HAP-1 (cell line): Measurements from ENCODE around the gene PROB1.

Experiments
- DNase-seq, 2 experiments: peaks; one replicate each; pipeline ENCODE4 v3.0.0-alpha.2; 2016 to 2020; ENCODE audit warnings: low spot score in 2 of 2
- H3K27me3 ChIP-seq: fragments of 250-450 bp; sonication (Bioruptor Pico); 2 replicates; pipeline ENCODE4 v1.5.1; 2020; ENCODE audit warnings: low read depth, mild to moderate bottlenecking, moderate library complexity
- H3K36me3 ChIP-seq: fragments of 250-450 bp; sonication (Bioruptor Pico); replicated peaks from 2 replicates; pipeline ENCODE4 v1.5.1; 2020; ENCODE audit warnings: mild to moderate bottlenecking
- H3K4me1 ChIP-seq: fragments of 250-450 bp; sonication (Bioruptor Pico); 2 replicates; pipeline ENCODE4 v1.5.1; 2020; ENCODE audit warnings: mild to moderate bottlenecking
- H3K4me3 ChIP-seq: fragments of 250-450 bp; sonication (Bioruptor Pico); 2 replicates; pipeline ENCODE4 v1.5.1; 2020; ENCODE audit warnings: mild to moderate bottlenecking, moderate library complexity
- H3K9me3 ChIP-seq: fragments of 250-450 bp; sonication (Bioruptor Pico); 2 replicates; pipeline ENCODE4 v1.5.1; 2020; ENCODE audit warnings: mild to moderate bottlenecking, moderate library complexity
- in situ Hi-C: fragments of 300-500 bp; cut with MboI; formaldehyde crosslinking; loops from 3 replicates; pipeline ENCODE4 v1.14.3; 2020; ENCODE audit warnings: low sequenced_read_pairs, inconsistent platforms, mixed read lengths

PROB1 gene

DNA sequence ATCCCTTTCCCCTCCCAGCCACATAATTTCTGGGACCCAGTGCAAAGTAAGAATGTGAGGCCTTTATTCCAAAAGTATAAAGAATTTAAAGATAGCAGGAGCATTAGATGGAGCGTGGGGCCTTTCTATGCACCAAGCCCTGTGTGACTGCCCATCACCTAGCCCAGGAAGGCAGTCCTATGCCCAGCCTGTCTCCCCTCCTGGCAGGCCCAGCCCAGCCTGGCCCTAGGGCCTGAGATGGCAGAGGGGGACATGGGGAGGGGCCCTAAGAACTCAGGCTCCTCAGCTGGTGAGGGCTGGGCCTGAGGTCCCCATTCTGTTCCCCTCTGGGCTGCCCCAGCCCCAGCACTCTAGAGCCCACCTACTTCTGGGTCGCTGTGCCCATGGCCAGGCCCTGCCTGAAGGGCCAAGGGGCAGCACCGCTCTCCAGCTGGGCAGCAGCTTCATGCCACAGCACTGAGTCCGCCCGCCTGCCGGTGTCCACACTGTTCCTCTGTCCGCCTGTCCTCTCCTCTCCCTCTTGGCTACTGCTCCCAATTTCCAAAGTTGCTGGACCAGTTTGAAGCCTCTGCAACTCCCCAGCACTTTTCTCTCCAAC, 10.8 kb downstream of the PROB1 start:
- H3K36me3 ChIP-seq, result no peaks in the 10 kb centered on the region
- H3K27me3 ChIP-seq, result no peaks in the 10 kb centered on the region
- no peak for DNase-seq
- in situ Hi-C loops, result no loop called here
- no peaks in the 10 kb centered on the region for H3K9me3 ChIP-seq
- H3K4me1 ChIP-seq, result no peaks in the 10 kb centered on the region
- H3K4me3 ChIP-seq, result no peak overlapping the region

- Histone ChIP-seq H3K4me1 (no peaks in the 10 kb centered on the region), H3K27me3 (no peaks in the 10 kb centered on the region)
- in situ Hi-C loops, result no loop called here
Measured at GRCh38 chr5:139383275-139383992, 11.5 kb downstream of the PROB1 start, which contains the start of gene SLC23A1. Gene SLC23A1 (minus strand): TSS chr5:139383297. CDS start chr5:139383253, 44 bp downstream.

GRCh38 chr5:139382807-139383206, 12.1 kb downstream of the PROB1 start:
- Histone ChIP-seq H3K9me3 (no peaks in the 10 kb centered on the region), H3K4me3 (no peak overlapping the region), H3K36me3 (no peaks in the 10 kb centered on the region), H3K27me3 (no peaks in the 10 kb centered on the region), H3K4me1 (no peaks in the 10 kb centered on the region)
- DNase-seq, result no peak
- in situ Hi-C loops, result no loop called here

More at GRCh38 chr5:139383275-139383992, 11.5 kb downstream of the PROB1 start, which contains the start of gene SLC23A1:
- no peaks in the 10 kb centered on the region for H3K9me3 ChIP-seq
- no peak for DNase-seq
- H3K36me3 ChIP-seq, result no peaks in the 10 kb centered on the region
- H3K4me3 ChIP-seq, result no peak within 1 kb of the TSS

- Histone ChIP-seq H3K4me1 (no peaks in the 10 kb centered on the region), H3K4me3 (no peak overlapping the region), H3K27me3 (no peaks in the 10 kb centered on the region), H3K9me3 (no peaks in the 10 kb centered on the region), H3K36me3 (no peaks in the 10 kb centered on the region)
- in situ Hi-C loops, result no loop called here
- no peak for DNase-seq
Measured at GRCh38 chr5:139381837-139382761, 12.8 kb downstream of the PROB1 start.

GRCh38 chr5:139379626-139380449, 15.1 kb downstream of the PROB1 start:
- no peaks in the 10 kb centered on the region for H3K9me3 ChIP-seq
- no peaks in the 10 kb centered on the region for H3K4me1 ChIP-seq
- H3K36me3 ChIP-seq, result no peaks in the 10 kb centered on the region
- in situ Hi-C loops, result no loop called here
- no peak for DNase-seq
- H3K27me3 ChIP-seq, result no peaks in the 10 kb centered on the region
- H3K4me3 ChIP-seq, result no peak overlapping the region

GRCh38 chr5:139378941-139379361, 16.0 kb downstream of the PROB1 start:
- Histone ChIP-seq H3K4me1 (no peaks in the 10 kb centered on the region), H3K36me3 (no peaks in the 10 kb centered on the region), H3K9me3 (no peaks in the 10 kb centered on the region), H3K4me3 (no peak overlapping the region), H3K27me3 (no peaks in the 10 kb centered on the region)
- DNase-seq, result no peak
- in situ Hi-C loops, result no loop called here

DNA sequence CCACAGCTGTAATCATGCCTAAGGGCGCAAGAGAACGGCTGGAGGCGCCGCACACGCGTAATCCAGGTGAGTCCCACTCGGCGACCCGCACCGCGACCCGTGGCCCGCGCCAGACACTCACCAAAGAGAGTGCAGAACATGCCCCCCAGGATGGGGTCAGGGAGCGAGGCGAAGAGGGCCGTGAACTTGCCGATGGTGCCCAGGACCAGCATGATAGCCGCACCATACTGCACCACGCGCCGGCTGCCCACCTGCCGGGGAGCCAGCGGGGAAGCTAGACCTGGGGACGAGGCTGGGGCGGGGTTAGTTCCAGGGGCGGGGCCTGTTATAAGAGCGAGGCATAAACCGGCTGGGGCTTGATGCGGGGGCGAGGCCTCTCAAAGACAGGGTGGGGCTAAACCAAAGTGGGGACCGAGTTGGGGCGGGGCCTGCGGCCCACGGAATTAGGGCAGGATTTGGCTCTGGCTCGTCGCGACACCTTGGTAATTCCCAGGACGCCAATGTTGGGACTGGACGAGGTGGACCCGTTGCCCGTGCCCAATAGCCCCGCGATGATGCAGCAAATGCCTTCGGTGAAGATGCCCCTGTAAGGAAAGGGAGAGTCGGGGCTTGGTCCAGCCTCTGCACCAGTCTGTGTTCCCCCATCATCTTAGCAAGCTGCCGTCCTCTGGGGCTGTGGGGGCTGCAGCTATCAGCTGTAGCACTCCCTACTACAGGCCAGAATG, 16.6 kb downstream of the PROB1 start:
- H3K36me3 ChIP-seq, result no peaks in the 10 kb centered on the region; the same call in 1 of the 2 replicates
- H3K9me3 ChIP-seq, result no peaks in the 10 kb centered on the region
- no peaks in the 10 kb centered on the region for H3K4me1 ChIP-seq
- no peaks in the 10 kb centered on the region for H3K27me3 ChIP-seq
- no peak overlapping the region for H3K4me3 ChIP-seq
- in situ Hi-C loops, result no loop called here
- no peak for DNase-seq

- Histone ChIP-seq H3K9me3 (no peaks in the 10 kb centered on the region), H3K27me3 (no peaks in the 10 kb centered on the region), H3K4me3 (no peak overlapping the region), H3K4me1 (no peaks in the 10 kb centered on the region), H3K36me3 (peaks cover 1% of the 10 kb centered on the region)
- in situ Hi-C loops, result no loop called here
- no peak for DNase-seq
Measured at GRCh38 chr5:139377226-139377625, 17.7 kb downstream of the PROB1 start.

GRCh38 chr5:139376364-139376763, 18.5 kb downstream of the PROB1 start:
- H3K4me1 ChIP-seq, result no peaks in the 10 kb centered on the region
- H3K27me3 ChIP-seq, result no peaks in the 10 kb centered on the region
- in situ Hi-C loops, result no loop called here

DNA sequence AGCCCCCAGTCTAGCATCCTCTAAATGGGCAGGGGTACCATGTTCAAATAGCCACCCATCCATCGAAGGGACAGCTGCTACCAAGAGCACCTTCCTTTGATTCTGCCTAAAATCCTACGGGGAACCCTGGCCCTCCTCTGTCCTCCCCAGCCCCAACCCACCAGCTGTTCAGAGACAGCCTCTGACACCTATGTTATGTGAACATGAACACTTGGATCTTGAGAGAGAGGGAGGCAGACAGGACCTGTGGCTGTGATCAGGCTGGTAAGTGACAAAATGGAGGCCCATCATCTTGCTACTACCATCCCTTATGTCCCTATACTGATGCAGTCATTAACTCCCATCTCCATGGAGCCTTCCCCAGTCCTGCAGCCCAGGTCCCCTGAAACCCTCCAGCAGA, 20.0 kb downstream of the PROB1 start:
- in situ Hi-C loops, result no loop called here
- H3K36me3 ChIP-seq, result peaks cover 21% of the 10 kb centered on the region

More at GRCh38 chr5:139376364-139376763, 18.5 kb downstream of the PROB1 start:
- Histone ChIP-seq H3K4me3 (no peak overlapping the region), H3K9me3 (no peaks in the 10 kb centered on the region), H3K36me3 (peaks cover 10% of the 10 kb centered on the region)
- DNase-seq, result no peak

GRCh38 chr5:139371482-139372435, 23.1 kb downstream of the PROB1 start:
- in situ Hi-C loops, result no loop called here
- Histone ChIP-seq H3K4me1 (no peaks in the 10 kb centered on the region), H3K4me3 (no peak overlapping the region), H3K27me3 (no peaks in the 10 kb centered on the region), H3K9me3 (no peaks in the 10 kb centered on the region), H3K36me3 (peaks cover 43% of the 10 kb centered on the region)
- DNase-seq, result no peak

More for the DNA sequence above, 20.0 kb downstream of the PROB1 start:
- DNase-seq, result no peak
- Histone ChIP-seq H3K4me1 (no peaks in the 10 kb centered on the region), H3K9me3 (no peaks in the 10 kb centered on the region), H3K4me3 (no peak overlapping the region), H3K27me3 (no peaks in the 10 kb centered on the region)

- Histone ChIP-seq H3K9me3 (no peaks in the 10 kb centered on the region), H3K27me3 (no peaks in the 10 kb centered on the region), H3K36me3 (peaks cover 65% of the 10 kb centered on the region), H3K4me1 (no peaks in the 10 kb centered on the region), H3K4me3 (no peak overlapping the region)
- no peak for DNase-seq
- in situ Hi-C loops, result no loop called here
Measured at GRCh38 chr5:139369181-139369580, 25.7 kb downstream of the PROB1 start.
